Tibial artery (tissue), 4 donors: Measurements from ENCODE around the gene UBE2C.

Experiments used
- DNase-seq, 2 donors: peaks; one replicate each; pipeline ENCODE4 v3.0.0-alpha.2; 2019
- H3K27ac ChIP-seq, 2 donors: fragments of 200-600 bp; sonication (generic) in 1 of 2; 1 replicate in 1 of 2; 2 replicates in 1 of 2; pipeline ENCODE4 v1.5.1; 2018 to 2019; ENCODE audit warnings: mild to moderate bottlenecking in 1 of 2
- H3K27me3 ChIP-seq, 2 donors: fragments of 200-600 bp; sonication (generic) in 1 of 2; one replicate each; pipeline versions ENCODE4 v1.5.1 to v1.6.0; 2016 to 2019
- H3K36me3 ChIP-seq, 3 donors: fragments of 200-600 bp; sonication (generic) in 2 of 3; one replicate each; pipeline ENCODE4 v1.5.1; 2016 to 2019; ENCODE audit warnings: mild to moderate bottlenecking in 2 of 3
- H3K4me1 ChIP-seq, 4 donors: fragments of 200-600 bp; sonication (generic) in 2 of 4; 1 replicate in 3 of 4; 2 replicates in 1 of 4; pipeline ENCODE4 v1.5.1; 2016 to 2019
- H3K4me3 ChIP-seq, 2 donors: fragments of 200-600 bp; sonication (generic) in 1 of 2; 1 replicate in 1 of 2; 2 replicates in 1 of 2; pipeline ENCODE4 v1.5.1; 2018 to 2019; ENCODE audit warnings: mild to moderate bottlenecking in 2 of 2
- H3K9me3 ChIP-seq, 3 donors: fragments of 200-600 bp; sonication (generic) in 1 of 3; one replicate each; pipeline ENCODE4 v1.5.1; 2016 to 2019
- intact Hi-C: fragments of 100-400 bp; cut with DNase I; formaldehyde crosslinking; loops from one replicate; pipeline ENCODE4 v1.15.0; 2023; ENCODE audit warnings: low total_unique reads
- TF ChIP-seq, protein P1 (sequence below), 2 experiments: fragments of 200-600 bp in 1 of 2; fragments of 450-650 bp in 1 of 2; IDR thresholded peaks; one replicate each; pipeline ENCODE4 v1.5.1; 2017 to 2019; ENCODE audit warnings: antibody characterized with exemption in 2 of 2, mild to moderate bottlenecking in 1 of 2, moderate library complexity in 1 of 2

Gene UBE2C

DNA sequence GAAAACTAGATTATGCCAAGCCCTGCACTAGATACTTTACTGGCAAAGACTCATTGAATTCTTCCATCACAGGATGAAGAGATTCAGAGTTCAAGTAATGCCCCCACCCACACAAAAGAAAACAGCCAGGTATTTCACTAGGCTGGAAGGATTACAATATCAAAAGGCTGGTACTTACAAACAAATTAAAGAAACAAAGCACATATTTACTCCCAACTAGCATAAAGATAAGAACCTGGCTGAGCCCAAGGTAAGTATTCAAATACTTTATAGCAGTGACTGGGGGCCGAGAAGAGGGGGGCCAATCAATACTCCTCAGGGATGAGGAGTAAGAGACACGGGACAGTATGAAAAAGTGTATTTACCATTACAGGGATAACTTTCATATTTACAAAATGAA lies 41.0 kb downstream of the UBE2C start:
- H3K4me3 ChIP-seq, result no peak overlapping the region
- no peaks in the 10 kb centered on the region for H3K27me3 ChIP-seq
- TF ChIP-seq, protein P1, sequence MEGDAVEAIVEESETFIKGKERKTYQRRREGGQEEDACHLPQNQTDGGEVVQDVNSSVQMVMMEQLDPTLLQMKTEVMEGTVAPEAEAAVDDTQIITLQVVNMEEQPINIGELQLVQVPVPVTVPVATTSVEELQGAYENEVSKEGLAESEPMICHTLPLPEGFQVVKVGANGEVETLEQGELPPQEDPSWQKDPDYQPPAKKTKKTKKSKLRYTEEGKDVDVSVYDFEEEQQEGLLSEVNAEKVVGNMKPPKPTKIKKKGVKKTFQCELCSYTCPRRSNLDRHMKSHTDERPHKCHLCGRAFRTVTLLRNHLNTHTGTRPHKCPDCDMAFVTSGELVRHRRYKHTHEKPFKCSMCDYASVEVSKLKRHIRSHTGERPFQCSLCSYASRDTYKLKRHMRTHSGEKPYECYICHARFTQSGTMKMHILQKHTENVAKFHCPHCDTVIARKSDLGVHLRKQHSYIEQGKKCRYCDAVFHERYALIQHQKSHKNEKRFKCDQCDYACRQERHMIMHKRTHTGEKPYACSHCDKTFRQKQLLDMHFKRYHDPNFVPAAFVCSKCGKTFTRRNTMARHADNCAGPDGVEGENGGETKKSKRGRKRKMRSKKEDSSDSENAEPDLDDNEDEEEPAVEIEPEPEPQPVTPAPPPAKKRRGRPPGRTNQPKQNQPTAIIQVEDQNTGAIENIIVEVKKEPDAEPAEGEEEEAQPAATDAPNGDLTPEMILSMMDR (IDR thresholded peaks at IDR 0.05), result no peak
- H3K27ac ChIP-seq, result no peak overlapping the region
- intact Hi-C loops, result no loop called here
- no peaks in the 10 kb centered on the region for H3K9me3 ChIP-seq
- peaks cover 2 to 44% (median 8%) of the 10 kb centered on the region in 3 donors for H3K36me3 ChIP-seq
- peaks cover 0 to 35% (median 30%) of the 10 kb centered on the region in 4 donors for H3K4me1 ChIP-seq
- DNase-seq, result no peak

DNA sequence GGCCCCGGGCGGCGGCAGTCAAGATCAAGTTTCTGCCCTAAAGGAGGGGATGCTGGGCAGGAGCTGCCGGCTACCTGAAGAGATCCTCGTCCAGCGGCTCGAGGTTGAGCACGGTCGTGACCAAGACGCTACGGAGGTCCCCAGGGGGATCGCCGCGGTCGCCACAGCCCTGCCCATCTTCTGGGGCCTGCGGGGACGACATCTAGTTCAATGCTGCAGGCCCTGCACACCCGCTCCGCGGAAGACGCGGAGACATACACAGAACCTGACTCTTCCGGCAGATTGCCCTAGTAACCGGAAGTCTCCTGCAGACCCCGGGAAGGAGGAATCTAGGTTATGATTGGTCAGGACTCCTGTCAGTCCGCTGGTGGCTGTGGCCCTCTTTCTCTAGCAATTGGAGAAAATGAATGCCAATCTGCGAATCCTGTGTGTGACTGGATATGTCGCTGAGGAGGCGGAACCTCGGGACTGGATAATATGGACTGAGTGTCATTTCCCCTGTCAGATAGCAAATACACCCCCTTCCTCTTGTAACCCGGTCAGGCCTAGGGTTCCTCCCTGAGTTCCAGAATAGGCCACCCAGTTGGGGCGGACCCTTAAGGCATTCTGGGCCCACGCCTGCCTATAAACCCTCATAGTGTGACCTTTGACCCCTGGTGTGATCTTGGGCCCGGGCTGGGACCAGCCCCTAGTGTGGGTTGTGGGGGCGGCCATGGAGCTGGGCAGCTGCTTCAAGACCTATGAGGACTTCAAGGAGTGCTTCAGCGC lies 44.9 kb downstream of the UBE2C start, which contains the start of the genes ACOT8 and ZSWIM3:
ACOT8 (minus strand) TSS at position 279 of the 768 bp plus-strand sequence; CDS start at position 202, 77 bp downstream.
ZSWIM3 (plus strand) TSS at position 501 of the 768 bp plus-strand sequence; CDS start at position 713, 212 bp downstream.
- intact Hi-C loops, result no loop called here
- TF ChIP-seq, protein P1 (IDR thresholded peaks at IDR 0.05), result peak in 1 of 2 experiments; percentile 7
- H3K4me1 ChIP-seq, result peaks cover 0 to 38% (median 31%) of the 10 kb centered on the region in 4 donors

DNA sequence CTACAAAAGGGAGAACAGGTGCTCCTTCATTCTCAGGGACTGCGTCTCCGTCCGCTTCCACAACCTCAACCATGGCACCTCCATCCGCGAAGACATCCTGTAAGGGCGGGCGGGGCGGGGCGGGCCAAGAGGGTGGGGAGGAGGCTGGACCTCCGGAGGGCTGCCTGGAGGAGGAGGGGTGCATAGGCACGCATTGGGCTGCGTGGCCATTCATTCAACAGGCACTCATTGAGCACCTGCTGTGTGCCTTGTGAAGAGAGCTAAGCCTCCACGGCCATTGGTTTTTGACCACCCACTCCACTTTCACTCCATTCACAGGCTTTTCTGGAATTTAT lies 45.4 kb downstream of the UBE2C start:
- DNase-seq, result no peak
- Histone ChIP-seq H3K36me3 (peaks cover 0 to 15% (median 4%) of the 10 kb centered on the region in 3 donors), H3K27ac (peak overlapping the region; percentile 68 to 75), H3K27me3 (no peaks in the 10 kb centered on the region), H3K4me3 (peak overlapping the region; percentile 63 to 64), H3K9me3 (no peaks in the 10 kb centered on the region), H3K4me1 (peaks cover 0 to 38% (median 31%) of the 10 kb centered on the region in 4 donors)
- TF ChIP-seq, protein P1 (IDR thresholded peaks at IDR 0.05), result no peak
- intact Hi-C loops, result no loop called here

More for the DNA sequence above, 44.9 kb downstream of the UBE2C start, which contains the start of the genes ACOT8 and ZSWIM3:
- H3K4me3 ChIP-seq, result peak within 1 kb of the TSS; percentile 63 to 64
- H3K9me3 ChIP-seq, result no peaks in the 10 kb centered on the region
- peak; percentile 98 to 99 for DNase-seq
- peaks cover 0 to 21% (median 4%) of the 10 kb centered on the region in 3 donors for H3K36me3 ChIP-seq
- H3K27ac ChIP-seq, result peak within 1 kb of the TSS; percentile 68 to 75
- H3K27me3 ChIP-seq, result no peaks in the 10 kb centered on the region

DNA sequence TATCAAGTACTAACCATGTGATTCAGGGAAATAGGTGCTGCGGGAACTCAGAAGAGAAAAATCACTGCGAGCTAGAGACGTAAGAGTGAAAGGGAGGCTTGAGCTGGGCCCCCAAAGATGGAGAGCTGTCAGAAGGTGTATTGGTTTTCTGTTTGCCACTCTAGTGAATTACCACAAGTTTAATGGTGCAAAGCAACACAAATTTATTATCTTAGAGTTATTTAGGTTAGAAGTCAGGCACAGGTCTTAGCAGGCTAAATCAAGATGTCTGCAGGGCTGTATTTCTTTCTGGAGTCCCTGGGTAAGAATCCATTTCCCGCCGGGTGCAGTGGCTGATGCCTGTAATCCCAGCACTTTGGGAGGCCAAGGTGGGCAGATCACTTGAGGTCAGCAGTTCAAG lies 47.5 kb downstream of the UBE2C start:
- Histone ChIP-seq H3K36me3 (no peaks in the 10 kb centered on the region), H3K27ac (no peak overlapping the region), H3K27me3 (no peaks in the 10 kb centered on the region), H3K9me3 (no peaks in the 10 kb centered on the region), H3K4me1 (peaks cover 0 to 32% (median 25%) of the 10 kb centered on the region in 4 donors), H3K4me3 (no peak overlapping the region)
- intact Hi-C loops, result no loop called here
- DNase-seq, result no peak
- TF ChIP-seq, protein P1 (IDR thresholded peaks at IDR 0.05), result no peak

DNA sequence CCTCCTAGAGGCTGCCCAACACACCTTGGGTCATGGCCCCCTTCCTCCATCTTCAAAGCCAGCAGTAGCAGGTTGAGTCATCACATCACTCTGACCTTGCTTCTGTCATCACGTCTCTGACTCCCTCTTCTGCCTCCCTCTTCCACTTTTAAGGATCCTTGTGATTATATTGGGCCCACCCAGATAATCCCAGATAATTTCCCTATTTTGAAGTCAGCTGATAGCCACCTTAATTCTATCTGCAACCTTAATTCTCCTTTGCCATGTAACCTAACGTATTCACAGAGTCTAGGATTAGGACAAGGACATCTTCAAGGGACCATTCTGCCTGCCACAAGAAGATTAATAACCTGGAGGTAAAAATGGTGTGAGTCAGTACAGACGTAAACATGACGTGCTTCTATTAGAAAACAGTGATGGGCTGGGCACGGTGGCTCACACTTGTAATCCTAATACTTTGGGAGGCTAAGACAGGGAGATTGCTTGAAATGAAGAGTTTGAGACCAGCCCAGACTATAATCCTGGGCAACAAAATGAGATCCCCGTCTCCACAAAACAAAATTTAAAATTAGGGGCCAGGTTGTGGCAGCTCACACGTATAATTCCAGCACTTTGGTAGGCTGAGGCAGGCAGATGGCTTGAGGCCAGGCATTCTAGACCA lies 48.2 kb downstream of the UBE2C start:
- no peaks in the 10 kb centered on the region for H3K36me3 ChIP-seq
- TF ChIP-seq, protein P1 (IDR thresholded peaks at IDR 0.05), result no peak
- H3K4me1 ChIP-seq, result peaks cover 0 to 24% (median 17%) of the 10 kb centered on the region in 4 donors
- intact Hi-C loops, result no loop called here
- no peak for DNase-seq
- H3K9me3 ChIP-seq, result no peaks in the 10 kb centered on the region
- H3K4me3 ChIP-seq, result no peak overlapping the region
- no peaks in the 10 kb centered on the region for H3K27me3 ChIP-seq
- H3K27ac ChIP-seq, result no peak overlapping the region
